ENCODE results near the gene UIMC1. TPM values are rescaled to one million over a fixed set of nuclear protein-coding genes. Genes with fewer than 3 reads are reported as not detected.

The UIMC1 gene
- polyA plus RNA-seq, 1 of the 3 experiments (the other 2 are of a cell fraction): 19.9 TPM

DNA sequence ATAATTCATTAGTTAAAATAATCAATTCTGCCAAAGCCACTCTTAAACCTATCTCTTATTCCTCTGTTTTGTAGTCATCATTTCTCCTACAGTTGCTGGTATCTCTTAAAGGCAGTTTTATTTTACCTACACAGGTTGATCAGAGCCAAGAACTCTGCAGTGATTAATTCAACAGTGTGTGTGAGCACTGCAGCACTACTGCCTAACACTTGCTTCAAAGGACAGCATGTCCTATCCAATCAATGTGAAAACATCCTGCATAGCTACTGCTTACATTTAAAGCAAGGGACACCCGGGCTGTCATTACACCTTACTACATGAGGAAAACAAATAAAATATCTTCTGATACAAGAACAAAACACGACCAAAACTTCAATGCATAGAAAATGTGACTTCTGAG lies 62.3 kb downstream of the UIMC1 start:
- no peak for DNase-seq
- WGBS (ENCODE audit: low lambda C conversion rate): 92% methylated on average over 2 of the region's 2 CpGs
- H3K9ac ChIP-seq: no peak overlapping the region
- no peaks in the 10 kb centered on the region for H3K9me3 ChIP-seq
- H3K79me2 ChIP-seq (ENCODE audit: insufficient read depth): no peaks in the 10 kb centered on the region; the same call in 1 of the 2 replicates
- ChIA-PET POLR2A (no interaction called here), CTCF (no interaction called here)
- H2AFZ ChIP-seq (ENCODE audit: low read depth): no peak overlapping the region
- H3K36me3 ChIP-seq (replicated peaks in 1 of 2; ENCODE audit: control insufficient read depth in 1 of 2, insufficient read depth in 2 of 2, low read length in 1 of 2): peaks cover 56 to 63% of the 10 kb centered on the region in 2 experiments
- H3F3A ChIP-seq (replicated peaks; ENCODE audit: insufficient read depth): peaks cover 4% of the 10 kb centered on the region
- H3K9me2 ChIP-seq: no peaks in the 10 kb centered on the region
- TF ChIP-seq JUND (IDR thresholded peaks at IDR 0.05): no peak
- H3K27me3 ChIP-seq (ENCODE audit: insufficient read depth): no peaks in the 10 kb centered on the region
- H3K4me3 ChIP-seq (ENCODE audit: low read depth in 2 of 2, low read length in 1 of 2): no peak overlapping the region
- no peaks in the 10 kb centered on the region for H3K4me1 ChIP-seq (ENCODE audit: control insufficient read depth in 1 of 2, insufficient read depth in 2 of 2, low read depth in 1 of 2, low read length in 1 of 2)
- H4K20me1 ChIP-seq (ENCODE audit: insufficient read depth): no peaks in the 10 kb centered on the region
- no peak overlapping the region for H3K27ac ChIP-seq (ENCODE audit: low read depth in 2 of 2, low read length in 1 of 2)
- no peak overlapping the region for H3K4me2 ChIP-seq

DNA sequence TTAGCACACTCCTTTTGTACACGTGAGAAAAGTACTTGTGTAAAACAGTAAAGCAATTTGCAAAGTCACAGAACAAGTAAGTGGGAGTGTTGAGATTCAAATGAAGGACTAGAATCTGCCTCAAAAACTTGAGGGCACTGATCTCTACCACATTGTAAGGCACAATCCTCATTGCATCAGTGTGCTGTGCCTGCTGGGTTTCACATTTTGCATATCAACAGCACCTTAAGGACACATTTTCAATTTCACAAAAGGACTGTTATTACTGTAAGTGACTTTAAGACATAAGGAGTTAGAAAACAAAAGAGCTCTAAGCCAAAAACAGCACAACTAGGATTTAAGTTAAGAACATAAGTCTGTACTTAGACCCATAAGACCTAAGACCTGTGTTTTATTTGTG lies 62.8 kb downstream of the UIMC1 start:
- POLR2A ChIA-PET: no interaction called here
- H4K20me1 ChIP-seq (ENCODE audit: insufficient read depth): no peaks in the 10 kb centered on the region
- no peaks in the 10 kb centered on the region for H3K9me3 ChIP-seq
- no peaks in the 10 kb centered on the region for H3K27me3 ChIP-seq (ENCODE audit: insufficient read depth)
- H3K27ac ChIP-seq (ENCODE audit: low read depth in 2 of 2, low read length in 1 of 2): no peak overlapping the region
- no peak for DNase-seq
- H3K79me2 ChIP-seq (ENCODE audit: insufficient read depth): no peaks in the 10 kb centered on the region; the same call in 1 of the 2 replicates
- no peaks in the 10 kb centered on the region for H3K9me2 ChIP-seq
- H3K4me1 ChIP-seq (ENCODE audit: control insufficient read depth in 1 of 2, insufficient read depth in 2 of 2, low read depth in 1 of 2, low read length in 1 of 2): no peaks in the 10 kb centered on the region
- CTCF ChIA-PET: interaction anchor here (1.2 to 1.5 kb wide), 2 partner anchors 42 to 244 kb away, joined by 3 to 5 read pairs; no protein-coding TSS in a partner anchor
- no peak overlapping the region for H3K4me2 ChIP-seq
- TF ChIP-seq RCOR1 (IDR thresholded peaks at IDR 0.05; ENCODE audit: low read length) (no peak), YY1 (IDR thresholded peaks at IDR 0.05; ENCODE audit: low read depth) (no peak), POLR2AphosphoS5 (IDR thresholded peaks at IDR 0.05; ENCODE audit: low read depth, low read length) (no peak), GATA2 (CRISPR knock-in tag; IDR thresholded peaks at IDR 0.05) (no peak), EZH2phosphoT487 (IDR thresholded peaks at IDR 0.05; ENCODE audit: borderline replicate concordance, low read depth) (no peak), CHD2 (IDR thresholded peaks at IDR 0.05; ENCODE audit: low read length, partially characterized antibody) (no peak), TAF1 (IDR thresholded peaks at IDR 0.05; ENCODE audit: borderline replicate concordance, low read depth, low read length) (no peak), GABPA (IDR thresholded peaks at IDR 0.05; ENCODE audit: low read depth) (no peak), FOXJ3 (CRISPR knock-in tag; IDR thresholded peaks at IDR 0.05) (no peak), EP300 (IDR thresholded peaks at IDR 0.05; ENCODE audit: borderline replicate concordance in 1 of 2, low read depth in 1 of 2, low read length in 1 of 2) (no peak), SMC3 (IDR thresholded peaks at IDR 0.05; ENCODE audit: low read depth, low read length) (no peak), JUND (IDR thresholded peaks at IDR 0.05) (no peak), NRF1 (IDR thresholded peaks at IDR 0.05; ENCODE audit: low read depth, low read length) (no peak), SIN3A (IDR thresholded peaks at IDR 0.05; ENCODE audit: borderline replicate concordance, low read depth, low read length) (no peak)
- TF ChIP-seq, protein P1, sequence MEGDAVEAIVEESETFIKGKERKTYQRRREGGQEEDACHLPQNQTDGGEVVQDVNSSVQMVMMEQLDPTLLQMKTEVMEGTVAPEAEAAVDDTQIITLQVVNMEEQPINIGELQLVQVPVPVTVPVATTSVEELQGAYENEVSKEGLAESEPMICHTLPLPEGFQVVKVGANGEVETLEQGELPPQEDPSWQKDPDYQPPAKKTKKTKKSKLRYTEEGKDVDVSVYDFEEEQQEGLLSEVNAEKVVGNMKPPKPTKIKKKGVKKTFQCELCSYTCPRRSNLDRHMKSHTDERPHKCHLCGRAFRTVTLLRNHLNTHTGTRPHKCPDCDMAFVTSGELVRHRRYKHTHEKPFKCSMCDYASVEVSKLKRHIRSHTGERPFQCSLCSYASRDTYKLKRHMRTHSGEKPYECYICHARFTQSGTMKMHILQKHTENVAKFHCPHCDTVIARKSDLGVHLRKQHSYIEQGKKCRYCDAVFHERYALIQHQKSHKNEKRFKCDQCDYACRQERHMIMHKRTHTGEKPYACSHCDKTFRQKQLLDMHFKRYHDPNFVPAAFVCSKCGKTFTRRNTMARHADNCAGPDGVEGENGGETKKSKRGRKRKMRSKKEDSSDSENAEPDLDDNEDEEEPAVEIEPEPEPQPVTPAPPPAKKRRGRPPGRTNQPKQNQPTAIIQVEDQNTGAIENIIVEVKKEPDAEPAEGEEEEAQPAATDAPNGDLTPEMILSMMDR (IDR thresholded peaks at IDR 0.05): no peak
- TF ChIP-seq, protein P2, sequence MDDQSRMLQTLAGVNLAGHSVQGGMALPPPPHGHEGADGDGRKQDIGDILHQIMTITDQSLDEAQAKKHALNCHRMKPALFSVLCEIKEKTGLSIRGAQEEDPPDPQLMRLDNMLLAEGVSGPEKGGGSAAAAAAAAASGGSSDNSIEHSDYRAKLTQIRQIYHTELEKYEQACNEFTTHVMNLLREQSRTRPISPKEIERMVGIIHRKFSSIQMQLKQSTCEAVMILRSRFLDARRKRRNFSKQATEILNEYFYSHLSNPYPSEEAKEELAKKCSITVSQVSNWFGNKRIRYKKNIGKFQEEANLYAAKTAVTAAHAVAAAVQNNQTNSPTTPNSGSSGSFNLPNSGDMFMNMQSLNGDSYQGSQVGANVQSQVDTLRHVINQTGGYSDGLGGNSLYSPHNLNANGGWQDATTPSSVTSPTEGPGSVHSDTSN (IDR thresholded peaks at IDR 0.05): no peak
- TF ChIP-seq, protein P3, sequence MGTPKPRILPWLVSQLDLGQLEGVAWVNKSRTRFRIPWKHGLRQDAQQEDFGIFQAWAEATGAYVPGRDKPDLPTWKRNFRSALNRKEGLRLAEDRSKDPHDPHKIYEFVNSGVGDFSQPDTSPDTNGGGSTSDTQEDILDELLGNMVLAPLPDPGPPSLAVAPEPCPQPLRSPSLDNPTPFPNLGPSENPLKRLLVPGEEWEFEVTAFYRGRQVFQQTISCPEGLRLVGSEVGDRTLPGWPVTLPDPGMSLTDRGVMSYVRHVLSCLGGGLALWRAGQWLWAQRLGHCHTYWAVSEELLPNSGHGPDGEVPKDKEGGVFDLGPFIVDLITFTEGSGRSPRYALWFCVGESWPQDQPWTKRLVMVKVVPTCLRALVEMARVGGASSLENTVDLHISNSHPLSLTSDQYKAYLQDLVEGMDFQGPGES (IDR thresholded peaks at IDR 0.05; ENCODE audit: low read depth, low read length): no peak
- TF ChIP-seq, protein P4, sequence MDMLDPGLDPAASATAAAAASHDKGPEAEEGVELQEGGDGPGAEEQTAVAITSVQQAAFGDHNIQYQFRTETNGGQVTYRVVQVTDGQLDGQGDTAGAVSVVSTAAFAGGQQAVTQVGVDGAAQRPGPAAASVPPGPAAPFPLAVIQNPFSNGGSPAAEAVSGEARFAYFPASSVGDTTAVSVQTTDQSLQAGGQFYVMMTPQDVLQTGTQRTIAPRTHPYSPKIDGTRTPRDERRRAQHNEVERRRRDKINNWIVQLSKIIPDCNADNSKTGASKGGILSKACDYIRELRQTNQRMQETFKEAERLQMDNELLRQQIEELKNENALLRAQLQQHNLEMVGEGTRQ (IDR thresholded peaks at IDR 0.05; ENCODE audit: borderline replicate concordance, low read depth, low read length): no peak
- TF ChIP-seq, protein P5, sequence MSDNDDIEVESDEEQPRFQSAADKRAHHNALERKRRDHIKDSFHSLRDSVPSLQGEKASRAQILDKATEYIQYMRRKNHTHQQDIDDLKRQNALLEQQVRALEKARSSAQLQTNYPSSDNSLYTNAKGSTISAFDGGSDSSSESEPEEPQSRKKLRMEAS (IDR thresholded peaks at IDR 0.05; ENCODE audit: low read depth): no peak
- peaks cover 4% of the 10 kb centered on the region for H3F3A ChIP-seq (replicated peaks; ENCODE audit: insufficient read depth)
- WGBS (ENCODE audit: low lambda C conversion rate): 100% methylated on average over 1 of the region's 1 CpG
- no peak overlapping the region for H2AFZ ChIP-seq (ENCODE audit: low read depth)
- H3K4me3 ChIP-seq (ENCODE audit: low read depth in 2 of 2, low read length in 1 of 2): no peak overlapping the region
- H3K9ac ChIP-seq: no peak overlapping the region
- peaks cover 54 to 62% of the 10 kb centered on the region in 2 experiments for H3K36me3 ChIP-seq (replicated peaks in 1 of 2; ENCODE audit: control insufficient read depth in 1 of 2, insufficient read depth in 2 of 2, low read length in 1 of 2)
